ENCODE data around the gene NLN. TPM values are rescaled to one million over a fixed set of nuclear protein-coding genes. Genes with fewer than 3 reads are reported as not detected.

Gene NLN
- total and polyA plus RNA-seq, 2 of the 4 experiments (the other 2 are of a cell fraction) = 19.1 to 37.1 TPM

DNA sequence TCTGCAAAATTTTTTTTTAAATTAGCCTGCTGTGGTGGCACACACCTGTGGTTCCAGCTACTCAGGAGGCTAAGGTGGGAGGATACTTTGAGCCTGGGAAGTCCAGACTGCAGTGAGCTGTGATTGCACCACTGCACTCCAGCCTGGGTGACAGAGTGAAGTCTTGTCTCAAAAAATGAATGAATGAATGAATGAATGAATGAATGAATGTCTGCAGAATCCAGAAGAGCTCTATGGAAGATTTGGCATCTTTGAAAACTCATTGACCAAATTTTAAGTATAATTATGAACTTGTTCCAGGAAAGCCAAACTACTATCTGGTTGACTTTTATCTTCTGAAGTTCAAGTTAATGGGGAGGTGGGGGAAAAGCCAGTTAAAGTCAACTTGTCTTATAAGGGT is 110.1 kb downstream of the NLN start:
- Histone ChIP-seq H4K5ac (ENCODE audit: low read depth, low read length) (no peak overlapping the region), H2BK15ac (ENCODE audit: low read depth, low read length) (no peak overlapping the region), H3K14ac (replicated peaks; ENCODE audit: low read depth, low read length) (no peak overlapping the region), H3K4me3 (ENCODE audit: insufficient read depth, low read depth, low read length) (no peak overlapping the region), H3K9me1 (ENCODE audit: insufficient read depth, low read length) (no peaks in the 10 kb centered on the region; the same call in none of the 2 replicates), H3K27me3 (ENCODE audit: control insufficient read depth, insufficient read depth, low read length) (no peaks in the 10 kb centered on the region), H4K91ac (ENCODE audit: insufficient read depth, low read depth, low read length) (no peak overlapping the region), H3K18ac (ENCODE audit: low read depth, low read length) (no peak overlapping the region), H2BK5ac (ENCODE audit: low read depth, low read length, poor library complexity, severe bottlenecking) (no peak overlapping the region), H3K4me2 (ENCODE audit: low read depth, low read length) (no peak overlapping the region), H2BK20ac (ENCODE audit: low read depth, low read length) (no peak overlapping the region), H3K4ac (ENCODE audit: low read depth, low read length) (no peak overlapping the region), H2AK9ac (replicated peaks; ENCODE audit: low read depth, low read length, poor library complexity) (no peak overlapping the region), H3K27ac (ENCODE audit: insufficient read depth, low read length) (no peak overlapping the region), H3K4me1 (ENCODE audit: control insufficient read depth, insufficient read depth, low read length) (peaks cover 12% of the 10 kb centered on the region), H3K9me3 (ENCODE audit: control insufficient read depth, insufficient read depth, low read length) (no peaks in the 10 kb centered on the region), H3K79me1 (ENCODE audit: low read depth in 1 of 2, low read length in 2 of 2) (no peaks in the 10 kb centered on the region), H2AFZ (replicated peaks; ENCODE audit: low read length, poor library complexity) (no peak overlapping the region), H3K9ac (ENCODE audit: low read depth, low read length) (no peak overlapping the region), H3K56ac (ENCODE audit: extremely low read depth, insufficient read depth, low read length) (no peak overlapping the region), H3K23ac (ENCODE audit: low read depth, low read length) (no peak overlapping the region), H3K36me3 (ENCODE audit: control insufficient read depth, insufficient read depth, low read length) (no peaks in the 10 kb centered on the region), H2AK5ac (ENCODE audit: low read depth, low read length) (no peak overlapping the region), H4K8ac (ENCODE audit: low read depth in 2 of 2, low read length in 2 of 2) (no peak overlapping the region), H2BK120ac (ENCODE audit: low read depth, low read length) (no peak overlapping the region), H4K20me1 (ENCODE audit: insufficient read depth, low read length) (no peaks in the 10 kb centered on the region)
- TF ChIP-seq CEBPB (IDR thresholded peaks at IDR 0.05; ENCODE audit: low read depth, low read length) (no peak), BHLHE40 (IDR thresholded peaks at IDR 0.05; ENCODE audit: low read depth, low read length) (no peak)
- TF ChIP-seq, protein P1, sequence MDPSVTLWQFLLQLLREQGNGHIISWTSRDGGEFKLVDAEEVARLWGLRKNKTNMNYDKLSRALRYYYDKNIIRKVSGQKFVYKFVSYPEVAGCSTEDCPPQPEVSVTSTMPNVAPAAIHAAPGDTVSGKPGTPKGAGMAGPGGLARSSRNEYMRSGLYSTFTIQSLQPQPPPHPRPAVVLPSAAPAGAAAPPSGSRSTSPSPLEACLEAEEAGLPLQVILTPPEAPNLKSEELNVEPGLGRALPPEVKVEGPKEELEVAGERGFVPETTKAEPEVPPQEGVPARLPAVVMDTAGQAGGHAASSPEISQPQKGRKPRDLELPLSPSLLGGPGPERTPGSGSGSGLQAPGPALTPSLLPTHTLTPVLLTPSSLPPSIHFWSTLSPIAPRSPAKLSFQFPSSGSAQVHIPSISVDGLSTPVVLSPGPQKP (IDR thresholded peaks at IDR 0.05; ENCODE audit: borderline replicate concordance, low read depth, low read length) = no peak
- ATAC-seq (ENCODE audit: low read depth) (no peak), DNase-seq (no peak)
- intact Hi-C loops (cut with micrococcal nuclease) (no loop called here), in situ Hi-C loops (cut with MboI; ENCODE audit: low sequenced_read_pairs) (no loop called here), dilution Hi-C loops (cut with HindIII; ENCODE audit: low sequenced_read_pairs, unreplicated experiment) (no loop called here)
- POLR2A ChIA-PET (ENCODE audit: unreplicated experiment) = no interaction called here
- CTCF ChIA-PET = interaction anchor here (0.6 kb wide), 1 partner anchor 92 kb away, joined by 7 read pairs; no protein-coding TSS in a partner anchor
- no TSS peak for BruUV-seq (replicated peaks)
